HepG2 (cell line): Measurements from ENCODE around the gene P4HTM.

Experiments
- HOXA7 ChIP-seq: sonication (generic); formaldehyde crosslinking; IDR thresholded peaks from 2 replicates; pipeline ENCODE4 v1.8.1; 2022; ENCODE audit warnings: mild to moderate bottlenecking, missing genetic modification reagents, moderate library complexity
- TF ChIP-seq, protein P1 (sequence below): sonication (generic); formaldehyde crosslinking; IDR thresholded peaks from 2 replicates; pipeline ENCODE4 v1.5.0; 2020; ENCODE audit warnings: mild to moderate bottlenecking, missing genetic modification reagents, moderate library complexity
- TF ChIP-seq, protein P2 (sequence below): sonication (generic); formaldehyde crosslinking; IDR thresholded peaks from 2 replicates; pipeline ENCODE4 v1.4.0; 2020; ENCODE audit warnings: low read depth, mild to moderate bottlenecking, missing genetic modification reagents

DNA sequence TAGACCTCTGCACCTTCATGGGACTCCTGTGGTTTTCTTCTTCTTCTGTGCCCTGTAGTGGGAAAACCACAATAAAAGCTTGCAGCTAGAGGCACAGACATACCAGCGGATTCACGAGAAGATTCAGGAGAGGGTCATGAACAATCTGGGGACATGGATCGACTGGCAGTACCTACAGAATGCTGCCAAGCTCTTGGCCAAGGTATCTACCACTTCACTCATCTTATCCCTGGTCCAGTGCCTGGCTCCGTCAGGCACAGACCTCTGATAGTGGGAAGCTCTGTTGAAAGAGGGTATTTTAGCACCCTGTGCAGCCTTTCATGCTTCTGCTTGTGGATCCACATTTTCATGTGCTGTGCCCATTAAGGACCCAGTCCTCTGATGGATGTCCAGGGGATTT is 9.7 kb upstream of the P4HTM start:
- TF ChIP-seq, protein P1, sequence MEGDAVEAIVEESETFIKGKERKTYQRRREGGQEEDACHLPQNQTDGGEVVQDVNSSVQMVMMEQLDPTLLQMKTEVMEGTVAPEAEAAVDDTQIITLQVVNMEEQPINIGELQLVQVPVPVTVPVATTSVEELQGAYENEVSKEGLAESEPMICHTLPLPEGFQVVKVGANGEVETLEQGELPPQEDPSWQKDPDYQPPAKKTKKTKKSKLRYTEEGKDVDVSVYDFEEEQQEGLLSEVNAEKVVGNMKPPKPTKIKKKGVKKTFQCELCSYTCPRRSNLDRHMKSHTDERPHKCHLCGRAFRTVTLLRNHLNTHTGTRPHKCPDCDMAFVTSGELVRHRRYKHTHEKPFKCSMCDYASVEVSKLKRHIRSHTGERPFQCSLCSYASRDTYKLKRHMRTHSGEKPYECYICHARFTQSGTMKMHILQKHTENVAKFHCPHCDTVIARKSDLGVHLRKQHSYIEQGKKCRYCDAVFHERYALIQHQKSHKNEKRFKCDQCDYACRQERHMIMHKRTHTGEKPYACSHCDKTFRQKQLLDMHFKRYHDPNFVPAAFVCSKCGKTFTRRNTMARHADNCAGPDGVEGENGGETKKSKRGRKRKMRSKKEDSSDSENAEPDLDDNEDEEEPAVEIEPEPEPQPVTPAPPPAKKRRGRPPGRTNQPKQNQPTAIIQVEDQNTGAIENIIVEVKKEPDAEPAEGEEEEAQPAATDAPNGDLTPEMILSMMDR (CRISPR knock-in tag), result no peak
- TF ChIP-seq, protein P2, sequence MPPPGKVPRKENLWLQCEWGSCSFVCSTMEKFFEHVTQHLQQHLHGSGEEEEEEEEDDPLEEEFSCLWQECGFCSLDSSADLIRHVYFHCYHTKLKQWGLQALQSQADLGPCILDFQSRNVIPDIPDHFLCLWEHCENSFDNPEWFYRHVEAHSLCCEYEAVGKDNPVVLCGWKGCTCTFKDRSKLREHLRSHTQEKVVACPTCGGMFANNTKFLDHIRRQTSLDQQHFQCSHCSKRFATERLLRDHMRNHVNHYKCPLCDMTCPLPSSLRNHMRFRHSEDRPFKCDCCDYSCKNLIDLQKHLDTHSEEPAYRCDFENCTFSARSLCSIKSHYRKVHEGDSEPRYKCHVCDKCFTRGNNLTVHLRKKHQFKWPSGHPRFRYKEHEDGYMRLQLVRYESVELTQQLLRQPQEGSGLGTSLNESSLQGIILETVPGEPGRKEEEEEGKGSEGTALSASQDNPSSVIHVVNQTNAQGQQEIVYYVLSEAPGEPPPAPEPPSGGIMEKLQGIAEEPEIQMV (CRISPR knock-in tag), result no peak
- TF ChIP-seq HOXA7 (CRISPR knock-in tag), result no peak
